Islet precursor cell (in vitro differentiated cells): ENCODE data around the gene DIP2C.
"Not testable (repeated sequence)": the region's sequence is repeated elsewhere in the genome, so short reads cannot be mapped to it uniquely, and the experiment has no call there.

Experiments used
- DNase-seq: peaks from one replicate; pipeline ENCODE4 v3.0.0-alpha.2; 2018

The DIP2C gene

DNA sequence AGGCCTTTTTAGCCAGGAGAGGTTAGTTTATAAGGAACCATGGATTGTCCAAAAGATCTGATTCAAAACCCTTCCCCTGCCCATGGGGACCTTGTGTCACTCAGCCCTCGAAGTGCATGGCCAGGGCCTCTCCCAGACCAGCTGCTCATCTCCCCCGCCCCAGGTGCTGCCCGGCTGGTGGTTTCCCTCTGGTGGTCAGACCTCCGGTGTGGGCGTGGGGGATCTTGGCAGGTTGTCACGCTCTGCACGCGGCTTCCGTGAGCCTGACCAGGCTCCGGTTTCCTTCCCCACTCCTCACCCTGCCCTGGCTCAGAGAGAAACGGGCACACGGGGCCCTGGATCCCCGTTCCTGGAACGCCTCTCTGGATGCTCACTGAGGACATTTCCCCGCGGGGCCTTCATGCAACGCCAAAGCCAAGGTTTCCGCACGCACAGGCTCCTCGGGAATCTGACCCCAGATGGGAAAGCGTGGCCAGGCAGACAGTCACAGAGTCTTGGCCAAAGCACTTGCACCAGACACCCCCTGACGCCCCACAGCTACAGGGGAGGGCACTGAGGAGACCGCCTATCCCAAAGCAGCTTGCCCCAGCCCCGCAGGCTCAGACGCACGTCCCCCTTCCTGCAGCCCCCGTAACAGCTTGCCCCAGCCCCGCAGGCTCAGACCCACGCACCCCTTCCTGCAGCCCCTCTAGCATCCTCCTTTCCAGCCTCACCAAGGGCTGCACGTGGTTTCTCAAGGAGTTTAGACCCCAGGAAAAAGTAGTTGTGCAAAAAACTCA is 7.8 kb upstream of the DIP2C start:
- no peak for DNase-seq

DNA sequence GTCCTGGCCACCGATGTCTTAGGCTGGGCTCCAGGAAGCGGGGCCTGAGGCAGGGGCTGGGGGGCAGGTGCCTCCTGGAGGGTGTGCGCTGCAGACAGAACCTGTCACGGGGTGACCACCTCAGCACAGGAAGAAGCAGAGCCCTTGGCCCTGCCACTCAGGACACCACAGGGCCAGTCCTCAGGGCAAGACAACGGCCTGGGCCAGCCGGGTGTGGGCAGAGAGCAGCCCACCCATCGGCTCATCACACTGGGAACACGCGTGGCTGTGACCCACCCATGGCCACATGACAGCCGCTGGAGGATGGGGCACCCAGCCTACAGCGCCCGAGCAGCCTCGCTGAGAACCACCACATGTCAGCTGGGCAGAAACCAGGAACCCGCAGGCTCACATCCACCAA is 5.9 kb upstream of the DIP2C start:
- DNase-seq = no peak

DNA sequence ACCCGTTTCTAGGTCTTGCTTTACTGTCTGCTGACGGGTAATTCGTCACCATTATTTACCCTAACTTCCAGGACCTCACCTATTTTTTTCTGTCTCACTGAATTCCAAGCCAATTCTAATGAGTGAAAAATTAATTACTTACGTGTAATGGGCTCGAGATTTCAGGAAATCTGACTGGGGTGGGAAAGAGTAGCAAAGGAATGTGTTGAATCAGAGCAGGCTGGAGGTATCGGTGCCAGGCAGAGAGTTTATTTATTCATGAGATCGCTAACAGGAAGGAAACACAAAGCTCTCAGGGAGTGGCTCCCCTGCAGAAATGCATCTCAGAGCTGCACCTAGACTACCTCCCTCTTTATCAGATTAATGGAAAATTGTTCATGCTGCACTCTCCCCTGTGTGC is 4.0 kb upstream of the DIP2C start:
- no peak for DNase-seq

DNA sequence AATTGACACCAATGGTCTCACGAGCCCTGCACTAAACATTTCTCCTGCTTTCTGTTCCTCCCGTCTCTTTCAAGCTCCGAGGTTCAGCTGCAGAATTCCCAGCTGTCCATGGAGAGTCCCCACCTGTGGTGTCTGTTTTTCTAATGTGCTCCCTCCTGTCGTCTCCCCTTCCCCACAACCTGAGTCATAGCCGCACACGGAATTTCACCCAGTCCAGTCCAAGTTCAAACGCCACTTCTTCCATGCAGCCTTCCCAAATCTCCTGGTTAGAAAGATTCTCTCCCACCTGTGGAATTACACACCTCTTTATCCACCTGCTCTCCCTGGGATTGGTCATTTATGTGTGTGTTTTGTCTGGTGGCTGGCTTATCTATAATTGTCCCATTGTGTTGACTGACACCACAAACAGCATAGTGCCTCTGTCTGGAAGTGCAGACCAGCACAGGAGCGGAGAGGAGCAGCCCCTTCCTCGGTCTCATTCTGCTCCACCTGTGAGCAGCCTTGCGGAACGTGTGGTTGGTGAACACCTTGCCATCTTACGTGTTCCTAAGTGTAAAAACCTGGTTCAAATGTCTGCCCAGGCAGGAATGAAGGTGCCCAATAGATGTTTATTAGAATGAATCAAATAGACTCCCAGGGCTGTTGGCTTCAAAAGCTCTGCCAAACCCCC is 3.3 kb upstream of the DIP2C start:
- no peak for DNase-seq

DNA sequence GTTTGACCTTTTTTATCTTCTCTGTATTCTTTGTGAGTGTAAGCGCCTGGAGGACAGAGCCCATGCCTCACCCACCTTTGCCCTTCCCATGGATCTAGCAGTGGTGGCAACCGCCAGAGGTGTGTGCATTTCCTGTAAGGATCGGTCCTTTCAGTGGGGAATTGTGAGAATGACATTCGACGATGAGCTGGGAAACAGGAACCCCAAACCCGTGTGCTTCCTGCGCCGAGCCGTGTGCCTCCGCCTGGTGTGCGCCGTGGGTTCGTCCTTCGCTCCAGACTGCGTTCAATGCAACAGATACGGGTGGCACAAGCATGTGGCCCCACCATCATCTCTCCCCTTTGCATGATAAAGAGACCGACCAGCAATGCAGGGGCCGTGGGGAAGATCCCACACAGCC is 1.7 kb upstream of the DIP2C start:
- DNase-seq = no peak

DNA sequence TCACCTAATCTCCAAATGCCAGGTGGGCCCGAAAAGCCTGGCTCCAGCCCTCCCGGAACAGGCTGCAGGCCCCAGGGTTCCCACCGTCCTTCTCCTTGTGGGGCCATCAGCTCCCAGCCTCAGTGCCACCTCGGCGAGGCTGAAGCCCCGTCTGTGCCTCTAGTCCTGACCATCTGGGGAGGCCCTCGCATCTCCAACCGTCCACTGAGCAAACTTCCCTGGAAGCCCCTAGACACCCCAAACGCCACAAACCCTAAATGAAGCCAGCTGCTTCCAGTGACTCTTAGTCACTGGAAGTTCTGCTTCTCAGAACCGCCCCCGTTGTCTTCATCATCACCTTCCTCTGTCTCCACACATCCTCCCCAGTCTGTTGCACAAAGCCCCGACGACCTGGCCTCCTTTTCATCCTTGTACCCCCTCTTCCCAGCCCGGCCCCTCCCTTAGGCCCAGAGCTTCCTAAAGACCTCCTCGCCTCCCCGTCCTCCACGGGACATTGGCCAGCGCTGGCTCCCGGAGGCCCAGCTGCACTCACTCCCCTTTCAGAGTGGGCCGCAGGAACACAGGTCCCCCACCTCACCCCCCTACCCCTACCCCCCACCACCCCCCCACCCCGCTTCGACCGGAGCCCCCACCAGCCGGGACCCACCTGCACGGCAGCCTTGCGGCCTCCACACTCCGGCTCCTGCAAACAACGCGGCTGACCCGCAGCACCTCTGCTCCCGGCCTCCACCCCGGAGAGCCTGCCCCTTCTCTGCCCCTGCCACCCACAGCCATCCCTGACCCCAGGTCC is 1.1 kb upstream of the DIP2C start:
- DNase-seq = no peak

DNA sequence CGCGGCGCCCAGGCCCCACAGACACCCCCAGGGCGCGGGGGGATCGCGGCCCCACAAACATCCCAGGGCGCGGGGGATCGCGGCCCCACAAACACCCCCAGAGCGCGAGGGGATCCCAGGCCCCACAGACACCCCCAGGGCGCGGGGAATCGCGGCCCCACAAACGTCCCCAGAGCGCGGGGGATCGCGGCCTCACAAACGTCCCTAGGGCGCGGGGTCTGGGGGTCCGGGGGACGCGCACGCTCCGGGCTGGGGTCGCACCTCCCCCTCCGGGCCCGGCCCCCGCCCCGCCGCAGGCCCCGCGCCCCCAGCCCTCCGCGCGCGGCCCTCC is 382 bp downstream of the DIP2C start:
- no peak for DNase-seq

DNA sequence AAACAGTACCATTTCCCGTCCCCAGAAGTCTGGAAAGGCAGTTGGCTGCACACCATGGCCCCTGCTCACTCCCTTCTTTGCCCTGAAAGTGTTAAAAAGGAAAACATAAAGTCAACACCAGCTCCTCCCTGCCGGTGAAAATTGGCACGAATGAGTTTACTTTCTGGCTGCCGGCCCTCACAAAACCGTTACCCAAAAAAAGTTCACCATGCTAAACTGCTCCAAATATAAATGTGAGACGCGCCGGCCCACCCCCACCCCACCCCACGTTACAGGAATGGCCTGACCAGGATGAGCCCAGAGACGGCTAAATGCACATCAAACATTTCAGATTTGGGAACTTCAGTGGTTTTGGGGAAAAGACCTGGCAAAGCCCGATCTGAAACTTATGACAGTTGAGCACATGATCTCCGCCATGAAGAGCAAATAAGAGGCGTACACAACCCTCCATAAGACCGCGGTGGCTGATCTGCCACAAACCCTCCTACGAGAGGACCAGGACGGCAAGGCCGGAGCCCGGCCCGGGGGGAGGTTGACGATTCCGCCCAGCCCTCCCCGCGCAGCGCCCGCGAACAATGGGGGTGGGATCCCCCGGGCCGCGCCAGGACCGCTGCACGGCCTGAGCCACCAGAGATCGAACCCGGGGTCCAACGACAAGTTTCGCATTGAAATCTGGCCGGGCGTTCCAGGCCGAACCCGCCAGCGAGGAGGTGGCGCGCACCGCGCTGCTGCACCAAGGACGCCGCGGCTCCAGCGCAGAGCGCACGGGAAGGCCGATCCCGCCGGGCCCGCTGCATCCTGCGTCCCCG is 952 bp downstream of the DIP2C start:
- DNase-seq = no peak

- no peak for DNase-seq
Observed at GRCh38 chr10:687583-688311, 1.7 kb downstream of the DIP2C start.

- DNase-seq = no peak
Observed at GRCh38 chr10:686155-686931, 3.1 kb downstream of the DIP2C start.

GRCh38 chr10:685613-686012 is 3.9 kb downstream of the DIP2C start:
- DNase-seq = no peak

DNA sequence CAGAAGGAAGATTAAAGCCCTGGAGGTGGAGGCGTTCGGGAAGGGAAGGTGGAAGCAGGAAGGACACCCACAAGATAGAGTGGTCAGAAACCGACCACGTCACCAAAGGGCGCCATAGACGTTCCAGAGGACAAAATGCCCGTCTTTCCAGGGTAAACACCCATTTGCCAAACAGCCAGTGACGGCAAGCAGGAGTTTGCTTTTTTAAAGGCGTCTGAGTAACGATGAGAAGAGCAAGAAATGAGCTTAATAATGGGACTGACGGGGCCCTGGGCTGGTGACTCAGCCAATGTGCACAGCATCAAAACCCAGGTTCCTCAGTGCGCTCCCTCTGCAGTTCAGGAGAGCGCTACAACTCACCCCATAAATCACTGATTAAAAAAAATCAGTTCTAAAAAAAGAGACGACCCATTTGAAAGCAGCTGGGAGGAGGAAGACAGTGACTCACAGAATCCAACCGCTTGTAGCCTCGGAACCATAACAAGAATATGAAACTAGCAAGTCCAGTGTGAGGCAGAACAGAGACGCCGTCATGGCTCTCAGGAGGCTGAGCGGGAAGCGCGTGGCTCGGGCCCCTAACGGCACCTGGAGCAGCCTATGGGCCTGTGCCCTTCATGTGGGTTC is 5.9 kb downstream of the DIP2C start:
- DNase-seq = peak; percentile 75

DNA sequence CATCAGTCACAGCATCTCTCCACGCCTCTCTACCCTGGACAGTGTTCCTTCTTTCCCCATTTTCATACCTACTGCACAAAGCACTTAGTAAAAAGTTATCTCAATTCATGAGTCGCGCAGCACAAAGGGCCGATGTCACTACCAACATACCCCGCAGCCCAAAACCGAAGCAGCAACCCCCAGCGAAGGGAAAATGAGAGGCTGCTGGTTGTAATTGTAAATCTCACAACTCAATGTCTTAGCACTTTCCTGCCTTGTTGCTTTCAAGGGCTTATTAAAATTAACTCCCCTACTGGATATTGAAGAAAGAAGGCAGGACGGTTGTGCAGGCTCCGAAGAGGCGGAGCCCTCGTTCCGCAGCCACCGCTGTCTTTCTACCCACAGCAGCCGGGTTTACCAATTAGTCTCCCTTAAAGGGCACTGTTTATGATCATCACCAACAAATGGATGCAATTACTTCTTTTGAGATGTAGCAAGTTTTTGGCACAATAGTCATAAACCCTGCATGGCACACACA is 6.5 kb downstream of the DIP2C start:
- no peak for DNase-seq

- no peak for DNase-seq
Observed at GRCh38 chr10:681670-682318, 7.7 kb downstream of the DIP2C start.

DNA sequence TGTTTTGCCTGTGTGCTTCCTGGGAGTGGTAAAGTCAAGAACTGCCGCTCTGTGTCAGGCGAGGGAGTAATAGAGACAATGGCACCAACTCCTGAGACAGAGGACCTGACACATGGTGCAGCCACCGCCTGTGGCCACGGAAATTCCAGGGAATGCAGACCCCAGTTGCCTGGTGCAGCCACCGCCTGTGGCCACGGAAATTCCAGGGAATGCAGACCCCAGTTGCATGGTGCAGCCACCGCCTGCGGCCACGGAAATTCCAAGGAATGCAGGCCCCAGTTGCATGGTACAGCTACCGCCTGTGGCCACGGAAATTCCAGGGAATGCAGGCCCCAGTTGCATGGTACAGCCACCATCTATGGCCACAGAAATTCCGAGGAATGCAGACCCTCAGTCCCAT is 8.7 kb downstream of the DIP2C start:
- DNase-seq = peak; percentile 20

GRCh38 chr10:680146-680545 is 9.3 kb downstream of the DIP2C start:
- no peak for DNase-seq

DNA sequence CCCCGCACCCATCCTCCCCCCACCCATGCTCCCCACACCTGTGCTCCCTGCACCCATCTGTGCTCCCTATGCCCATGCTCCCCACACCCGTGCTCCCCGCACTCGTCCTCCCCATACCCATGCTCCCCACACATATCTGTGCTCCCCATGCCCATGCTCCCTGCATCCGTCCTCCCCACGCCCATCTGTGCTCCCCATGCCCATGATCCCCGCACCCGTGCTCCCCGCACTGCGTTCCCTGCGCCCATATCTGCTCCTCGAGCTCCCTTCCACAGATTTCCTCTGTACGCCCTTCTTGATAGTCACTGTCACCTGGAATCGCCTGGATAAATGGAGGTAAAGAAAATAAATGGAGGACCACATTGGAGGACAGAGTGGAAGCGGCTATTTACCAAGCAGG is 9.9 kb downstream of the DIP2C start:
- DNase-seq = no peak

DNA sequence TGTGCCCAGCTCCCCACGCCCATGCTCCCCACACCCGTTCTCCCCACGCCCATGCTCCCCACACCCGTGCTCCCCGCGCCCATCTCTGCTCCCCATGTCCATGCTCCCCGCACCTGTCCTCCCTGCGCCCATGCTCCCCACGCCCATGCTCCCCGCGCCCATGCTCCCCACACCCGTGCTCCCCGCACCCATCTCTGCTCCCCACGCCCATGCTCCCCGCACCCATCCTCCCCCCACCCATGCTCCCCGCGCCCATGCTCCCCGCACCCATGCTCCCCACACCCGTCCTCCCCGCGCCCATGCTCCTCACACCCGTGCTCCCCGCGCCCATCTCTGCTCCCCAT is 10.8 kb downstream of the DIP2C start:
- DNase-seq = not testable (repeated sequence)

- peak; percentile 33 for DNase-seq
Observed at GRCh38 chr10:677750-678661, 11.5 kb downstream of the DIP2C start.
